ENCODE results near the gene VMAC. TPM values are rescaled to one million over a fixed set of nuclear protein-coding genes. Genes with fewer than 3 reads are reported as not detected.

Gene VMAC
- polyA plus RNA-seq, 2 of the 4 experiments (the other 2 are of a cell fraction) = 1.1 to 1.6 TPM

DNA sequence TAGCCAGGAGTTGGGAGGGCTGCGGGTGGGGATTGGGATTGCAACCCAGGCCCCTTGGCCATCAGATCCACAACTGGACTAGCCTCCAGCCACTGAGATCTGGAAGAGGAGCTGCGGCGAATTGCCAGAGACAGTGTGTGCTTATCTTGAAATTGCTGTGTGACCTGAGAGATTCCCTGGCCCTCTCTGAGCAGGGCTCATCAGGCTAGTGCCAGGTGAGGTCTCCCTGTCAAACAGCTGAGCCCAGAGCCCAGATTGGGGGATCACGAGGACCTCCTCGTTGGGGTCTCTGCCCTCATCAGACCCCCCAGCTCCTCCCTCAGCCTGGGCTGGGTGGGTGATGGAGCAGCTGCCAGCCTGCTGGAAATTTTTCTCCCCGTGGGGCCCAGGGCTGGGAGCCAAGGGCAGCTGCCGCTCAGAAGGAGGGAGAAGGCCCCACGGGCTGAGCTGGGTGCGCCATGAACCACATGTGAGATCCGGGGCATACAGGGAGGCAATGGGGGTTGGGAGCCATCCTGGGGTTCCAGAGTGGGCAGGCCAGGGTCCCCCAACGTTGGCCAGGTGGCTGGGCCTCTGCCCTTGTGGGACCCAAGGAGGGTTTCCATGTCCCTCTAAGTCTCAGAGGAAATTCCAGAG lies 41.5 kb upstream of the VMAC start:
- H3K9me3 ChIP-seq = no peaks in the 10 kb centered on the region
- 0 out of 3 replicates have a peak, but pooled peaks cover 5% of the 10 kb centered on the region for H3K4me1 ChIP-seq
- DNase-seq (ENCODE audit: low read depth in 1 of 2, low spot score in 1 of 2) (no peak), FAIRE-seq (no peak), ATAC-seq (no peak)
- CTCF ChIA-PET = interaction anchor here (1.1 to 1.2 kb wide), 2 partner anchors 29 to 59 kb away, joined by 3 read pairs; no protein-coding TSS in a partner anchor
- no peak overlapping the region for H3K27ac ChIP-seq
- POLR2A ChIA-PET = interaction anchor here (1.7 kb wide), 1 partner anchor 35 kb away, joined by 5 read pairs; no protein-coding TSS in a partner anchor
- H3K4me2 ChIP-seq = no peak overlapping the region
- TF ChIP-seq KDM1A (IDR thresholded peaks at IDR 0.05; ENCODE audit: low read depth) = no peak
- TF ChIP-seq TFCP2L1 (CRISPR knock-in tag; IDR thresholded peaks at IDR 0.05) = no peak
- TF ChIP-seq, protein P1, sequence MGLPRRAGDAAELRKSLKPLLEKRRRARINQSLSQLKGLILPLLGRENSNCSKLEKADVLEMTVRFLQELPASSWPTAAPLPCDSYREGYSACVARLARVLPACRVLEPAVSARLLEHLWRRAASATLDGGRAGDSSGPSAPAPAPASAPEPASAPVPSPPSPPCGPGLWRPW (IDR thresholded peaks at IDR 0.05) = no peak
- no peak for TF ChIP-seq KDM5A (IDR thresholded peaks at IDR 0.05)
- TF ChIP-seq ZNF302 (CRISPR knock-in tag; IDR thresholded peaks at IDR 0.05) = no peak
- TF ChIP-seq, protein P2, sequence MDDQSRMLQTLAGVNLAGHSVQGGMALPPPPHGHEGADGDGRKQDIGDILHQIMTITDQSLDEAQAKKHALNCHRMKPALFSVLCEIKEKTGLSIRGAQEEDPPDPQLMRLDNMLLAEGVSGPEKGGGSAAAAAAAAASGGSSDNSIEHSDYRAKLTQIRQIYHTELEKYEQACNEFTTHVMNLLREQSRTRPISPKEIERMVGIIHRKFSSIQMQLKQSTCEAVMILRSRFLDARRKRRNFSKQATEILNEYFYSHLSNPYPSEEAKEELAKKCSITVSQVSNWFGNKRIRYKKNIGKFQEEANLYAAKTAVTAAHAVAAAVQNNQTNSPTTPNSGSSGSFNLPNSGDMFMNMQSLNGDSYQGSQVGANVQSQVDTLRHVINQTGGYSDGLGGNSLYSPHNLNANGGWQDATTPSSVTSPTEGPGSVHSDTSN (IDR thresholded peaks at IDR 0.05) = no peak
- TF ChIP-seq EP300 (IDR thresholded peaks at IDR 0.05) = no peak
- no peak for TF ChIP-seq HOXA7 (CRISPR knock-in tag; IDR thresholded peaks at IDR 0.05)
- no peak for TF ChIP-seq ZC3H11A (IDR thresholded peaks at IDR 0.05)
- TF ChIP-seq BHLHE40 (IDR thresholded peaks at IDR 0.05; ENCODE audit: low read depth, low read length) = no peak
- no peak for TF ChIP-seq MAZ (IDR thresholded peaks at IDR 0.05; ENCODE audit: borderline replicate concordance, low read depth, low read length)
- 70% methylated on average over 2 of the region's 11 CpGs for WGBS (ENCODE audit: missing lambda C conversion rate)
- H3K4me3 ChIP-seq = no peak overlapping the region

DNA sequence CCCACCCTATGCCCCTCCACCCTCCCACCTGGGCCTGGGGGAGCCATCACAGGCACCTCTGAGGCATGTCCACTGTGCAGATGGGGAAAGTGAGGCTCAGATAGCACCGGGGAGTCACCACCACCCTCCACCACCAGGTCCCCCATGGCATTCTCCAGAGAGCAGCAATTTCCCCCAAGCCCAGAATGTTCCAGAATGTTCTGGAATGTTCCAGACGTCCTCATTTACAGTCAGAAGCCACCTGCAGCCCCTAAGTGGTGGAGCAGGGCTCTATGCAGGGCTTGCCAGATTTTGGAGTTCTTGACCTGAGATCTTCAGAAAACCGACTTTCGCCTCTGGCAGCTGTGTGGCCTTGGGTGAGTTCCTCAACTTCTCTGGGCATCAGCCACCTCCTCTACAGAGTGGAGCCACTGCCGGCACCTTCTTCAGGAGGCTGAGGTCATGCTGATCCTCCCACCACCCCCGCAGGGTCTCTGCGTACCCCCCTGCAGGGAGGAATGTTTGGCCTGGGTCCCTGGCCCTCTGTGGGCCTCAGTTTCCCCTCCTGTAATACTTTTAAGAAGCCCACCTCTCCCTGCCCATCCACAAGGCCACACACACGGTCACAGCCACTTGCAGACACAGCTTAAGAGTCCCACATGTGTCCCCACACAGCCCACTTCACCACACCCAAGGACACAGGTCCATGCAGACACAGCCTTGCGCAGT lies 40.5 kb upstream of the VMAC start:
- whole genome bisulfite sequencing (ENCODE audit: missing lambda C conversion rate) = 73% methylated on average over 4 of the region's 9 CpGs

More for the DNA sequence above, 40.5 kb upstream of the VMAC start:
- no peak for ATAC-seq
- H3K4me2 ChIP-seq = no peak overlapping the region
- no peak for FAIRE-seq
- CTCF ChIA-PET = no interaction called here
- TF ChIP-seq FOXS1 (CRISPR knock-in tag; IDR thresholded peaks at IDR 0.05) (no peak), RNF2 (IDR thresholded peaks at IDR 0.05; ENCODE audit: borderline replicate concordance, low read depth) (no peak), CEBPB (IDR thresholded peaks at IDR 0.05) (no peak), JUNB (IDR thresholded peaks at IDR 0.05) (no peak), ZSCAN20 (CRISPR knock-in tag; IDR thresholded peaks at IDR 0.05) (no peak), RAD21 (conservative IDR thresholded peaks at IDR 0.05 in 1 of 2, IDR thresholded peaks at IDR 0.05 in 1 of 2) (no peak), FOSL2 (IDR thresholded peaks at IDR 0.05) (no peak), FOSL2 (CRISPR knock-in tag; IDR thresholded peaks at IDR 0.05) (no peak), JUN (IDR thresholded peaks at IDR 0.05) (no peak), ESRRA (IDR thresholded peaks at IDR 0.05; ENCODE audit: borderline replicate concordance, low read length) (no peak), ZFP36 (IDR thresholded peaks at IDR 0.05; ENCODE audit: borderline replicate concordance, partially characterized antibody) (no peak)
- TF ChIP-seq, protein P3, sequence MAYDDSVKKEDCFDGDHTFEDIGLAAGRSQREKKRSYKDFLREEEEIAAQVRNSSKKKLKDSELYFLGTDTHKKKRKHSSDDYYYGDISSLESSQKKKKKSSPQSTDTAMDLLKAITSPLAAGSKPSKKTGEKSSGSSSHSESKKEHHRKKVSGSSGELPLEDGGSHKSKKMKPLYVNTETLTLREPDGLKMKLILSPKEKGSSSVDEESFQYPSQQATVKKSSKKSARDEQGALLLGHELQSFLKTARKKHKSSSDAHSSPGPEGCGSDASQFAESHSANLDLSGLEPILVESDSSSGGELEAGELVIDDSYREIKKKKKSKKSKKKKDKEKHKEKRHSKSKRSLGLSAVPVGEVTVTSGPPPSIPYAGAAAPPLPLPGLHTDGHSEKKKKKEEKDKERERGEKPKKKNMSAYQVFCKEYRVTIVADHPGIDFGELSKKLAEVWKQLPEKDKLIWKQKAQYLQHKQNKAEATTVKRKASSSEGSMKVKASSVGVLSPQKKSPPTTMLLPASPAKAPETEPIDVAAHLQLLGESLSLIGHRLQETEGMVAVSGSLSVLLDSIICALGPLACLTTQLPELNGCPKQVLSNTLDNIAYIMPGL (CRISPR knock-in tag; IDR thresholded peaks at IDR 0.05; ENCODE audit: borderline replicate concordance) = no peak
- TF ChIP-seq, protein P4, sequence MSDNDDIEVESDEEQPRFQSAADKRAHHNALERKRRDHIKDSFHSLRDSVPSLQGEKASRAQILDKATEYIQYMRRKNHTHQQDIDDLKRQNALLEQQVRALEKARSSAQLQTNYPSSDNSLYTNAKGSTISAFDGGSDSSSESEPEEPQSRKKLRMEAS (IDR thresholded peaks at IDR 0.05) = no peak
- TF ChIP-seq, protein P5, sequence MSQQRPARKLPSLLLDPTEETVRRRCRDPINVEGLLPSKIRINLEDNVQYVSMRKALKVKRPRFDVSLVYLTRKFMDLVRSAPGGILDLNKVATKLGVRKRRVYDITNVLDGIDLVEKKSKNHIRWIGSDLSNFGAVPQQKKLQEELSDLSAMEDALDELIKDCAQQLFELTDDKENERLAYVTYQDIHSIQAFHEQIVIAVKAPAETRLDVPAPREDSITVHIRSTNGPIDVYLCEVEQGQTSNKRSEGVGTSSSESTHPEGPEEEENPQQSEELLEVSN (IDR thresholded peaks at IDR 0.05; ENCODE audit: borderline replicate concordance, low read depth) = no peak
- H3K4me1 ChIP-seq = 0 out of 3 replicates have a peak, but pooled peaks cover 5% of the 10 kb centered on the region
- H3K27ac ChIP-seq = no peak overlapping the region
- no peaks in the 10 kb centered on the region for H3K9me3 ChIP-seq
- no peak for DNase-seq (ENCODE audit: low read depth in 1 of 2, low spot score in 1 of 2)
- POLR2A ChIA-PET = interaction anchor here (1.7 kb wide), 1 partner anchor 36 kb away, joined by 5 read pairs; no protein-coding TSS in a partner anchor
- H3K4me3 ChIP-seq = no peak overlapping the region
